Fibroblast of the aortic adventitia (primary cell): Measurements from ENCODE around the gene HS3ST3A1. TPM values are rescaled to one million over a fixed set of nuclear protein-coding genes. Genes with fewer than 3 reads are reported as not detected.
"Not testable (repeated sequence)": the region's sequence is repeated elsewhere in the genome, so short reads cannot be mapped to it uniquely, and the experiment has no call there.

Experiments used
- DNase-seq: peaks from one replicate; pipeline ENCODE4 v3.0.0-alpha.2; 2010; ENCODE audit warnings: low read depth
- H3K4me3 ChIP-seq: 2 replicates; pipeline ENCODE4 v1.5.1; 2011; ENCODE audit warnings: low read depth, mild to moderate bottlenecking, control low read depth, low read length, moderate library complexity
- total RNA-seq: library from RNA; depleted of rRNA; stranded (reverse); fragments of >200 nt; gene quantifications from 2 replicates; pipeline ENCODE4 v1.2.3, GENCODE V29; 2012; ENCODE audit warnings: low replicate concordance
- TF ChIP-seq, protein P1 (sequence below): IDR thresholded peaks from 2 replicates; pipeline ENCODE4 v1.5.1; 2011; ENCODE audit warnings: mild to moderate bottlenecking, low read length, control low read depth, inconsistent platforms; ENCODE audit not compliant: insufficient read depth

HS3ST3A1 gene
- total RNA-seq, 1 donor = 9.2 TPM

- no peak overlapping the region for H3K4me3 ChIP-seq
- DNase-seq = no peak
- TF ChIP-seq, protein P1, sequence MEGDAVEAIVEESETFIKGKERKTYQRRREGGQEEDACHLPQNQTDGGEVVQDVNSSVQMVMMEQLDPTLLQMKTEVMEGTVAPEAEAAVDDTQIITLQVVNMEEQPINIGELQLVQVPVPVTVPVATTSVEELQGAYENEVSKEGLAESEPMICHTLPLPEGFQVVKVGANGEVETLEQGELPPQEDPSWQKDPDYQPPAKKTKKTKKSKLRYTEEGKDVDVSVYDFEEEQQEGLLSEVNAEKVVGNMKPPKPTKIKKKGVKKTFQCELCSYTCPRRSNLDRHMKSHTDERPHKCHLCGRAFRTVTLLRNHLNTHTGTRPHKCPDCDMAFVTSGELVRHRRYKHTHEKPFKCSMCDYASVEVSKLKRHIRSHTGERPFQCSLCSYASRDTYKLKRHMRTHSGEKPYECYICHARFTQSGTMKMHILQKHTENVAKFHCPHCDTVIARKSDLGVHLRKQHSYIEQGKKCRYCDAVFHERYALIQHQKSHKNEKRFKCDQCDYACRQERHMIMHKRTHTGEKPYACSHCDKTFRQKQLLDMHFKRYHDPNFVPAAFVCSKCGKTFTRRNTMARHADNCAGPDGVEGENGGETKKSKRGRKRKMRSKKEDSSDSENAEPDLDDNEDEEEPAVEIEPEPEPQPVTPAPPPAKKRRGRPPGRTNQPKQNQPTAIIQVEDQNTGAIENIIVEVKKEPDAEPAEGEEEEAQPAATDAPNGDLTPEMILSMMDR = no peak
These were observed 98.2 kb downstream of the HS3ST3A1 start for GRCh38 chr17:13503526-13503925.

DNA sequence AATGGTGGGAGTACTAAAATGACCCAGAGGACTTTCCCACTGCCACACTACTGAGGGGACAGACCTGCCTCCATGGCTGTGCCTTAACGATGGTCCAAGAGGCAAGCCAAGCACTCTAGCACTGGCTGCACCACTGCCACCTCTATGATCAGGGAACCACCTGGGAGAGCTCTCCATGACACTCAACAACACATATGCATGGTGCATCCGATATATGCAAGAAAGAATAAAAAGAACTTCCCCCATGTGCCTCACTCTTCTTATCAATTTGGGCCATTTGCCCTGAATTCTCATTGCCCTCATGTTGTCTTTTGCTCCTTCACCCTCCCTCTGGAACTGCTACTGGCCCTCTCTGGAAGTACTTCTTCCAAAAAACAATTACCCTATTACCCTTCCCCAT is 99.5 kb downstream of the HS3ST3A1 start:
- H3K4me3 ChIP-seq = no peak overlapping the region
- TF ChIP-seq, protein P1 = no peak
- no peak for DNase-seq

DNA sequence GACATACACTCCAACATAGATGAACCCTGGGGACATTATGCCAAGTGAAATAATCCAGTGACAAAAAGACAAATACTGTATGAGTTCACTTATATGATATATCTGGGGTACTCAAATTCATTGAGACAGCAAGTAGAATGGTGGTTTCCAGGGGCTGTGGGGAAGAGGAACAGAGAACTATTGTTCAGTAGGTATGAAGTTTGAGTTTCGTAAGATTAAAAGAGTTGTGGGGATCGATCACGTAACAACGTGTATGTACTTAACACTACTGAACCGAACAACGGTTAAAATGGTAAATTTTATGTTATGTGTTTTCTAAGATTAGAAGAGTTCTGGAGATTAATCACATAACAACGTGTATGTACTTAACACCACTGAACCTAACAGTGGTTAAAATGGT is 100.8 kb downstream of the HS3ST3A1 start:
- H3K4me3 ChIP-seq = no peak overlapping the region
- TF ChIP-seq, protein P1 = no peak
- DNase-seq = no peak

- DNase-seq = no peak
- no peak overlapping the region for H3K4me3 ChIP-seq
- TF ChIP-seq, protein P1 = no peak
These were observed 103.5 kb downstream of the HS3ST3A1 start for GRCh38 chr17:13498184-13498583.

DNA sequence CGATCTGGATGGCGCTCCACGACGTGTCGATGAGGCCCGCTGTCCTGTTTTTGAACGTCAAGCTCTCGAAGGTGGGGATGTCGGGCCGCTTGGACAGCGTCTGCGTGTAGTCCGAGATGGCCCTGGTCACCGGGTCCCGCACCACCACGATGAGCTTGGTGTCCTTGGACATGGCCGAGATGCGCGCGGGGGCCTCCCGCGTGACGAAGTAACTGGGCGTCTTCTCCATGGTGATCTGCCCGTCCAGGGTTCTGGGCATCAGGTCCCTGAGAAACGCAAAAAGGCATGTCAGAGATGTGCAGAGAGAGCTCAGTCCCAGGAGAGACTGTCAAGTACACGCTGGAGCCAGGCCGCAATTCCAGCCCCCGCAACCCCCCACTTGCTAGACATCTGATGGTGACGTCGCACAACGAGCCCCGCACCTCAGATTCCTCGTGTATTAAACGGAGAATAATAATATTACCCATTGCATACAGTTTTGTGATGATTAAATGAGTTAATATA is 105.1 kb downstream of the HS3ST3A1 start:
- not testable (repeated sequence) for H3K4me3 ChIP-seq

DNA sequence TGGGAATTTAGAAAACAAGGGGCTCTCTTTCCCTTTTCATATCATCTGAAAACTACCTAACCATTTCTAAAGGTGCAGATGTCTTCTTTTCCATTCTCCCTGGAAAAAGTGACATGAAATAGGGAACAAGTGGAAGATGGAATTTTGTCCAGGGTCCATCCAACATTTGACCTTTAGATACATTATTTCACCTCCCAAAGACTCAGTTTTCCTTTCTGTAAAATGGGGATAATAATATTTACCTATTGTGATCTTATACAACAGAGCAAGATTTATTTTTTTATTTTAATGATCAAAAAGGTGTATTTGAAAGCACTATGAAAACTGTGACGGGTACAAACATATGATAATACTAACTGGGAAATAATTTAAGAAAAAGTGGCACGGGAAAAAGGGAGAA is 106.3 kb downstream of the HS3ST3A1 start:
- TF ChIP-seq, protein P1 = no peak
- DNase-seq = no peak
- no peak overlapping the region for H3K4me3 ChIP-seq

More for the DNA sequence above, 105.1 kb downstream of the HS3ST3A1 start:
- DNase-seq = not testable (repeated sequence)

DNA sequence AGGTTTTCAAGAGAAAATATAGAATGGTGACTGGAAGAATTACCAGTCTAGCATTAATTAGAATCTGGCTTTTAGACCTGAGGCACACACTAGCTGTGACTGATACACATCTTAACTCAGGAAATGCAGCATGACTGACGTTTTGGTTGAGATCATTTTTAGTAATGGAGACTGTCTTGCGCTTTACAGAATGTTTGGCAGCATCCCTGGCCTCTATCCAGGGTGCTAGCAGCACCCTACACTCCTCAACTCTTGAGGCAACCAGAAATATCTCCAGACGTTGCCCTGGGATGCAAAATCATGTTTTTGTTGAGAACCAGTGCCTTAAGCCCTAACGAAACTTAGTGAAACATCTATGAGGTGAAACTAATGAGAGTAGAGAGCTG is 109.0 kb downstream of the HS3ST3A1 start:
- TF ChIP-seq, protein P1 = no peak
- DNase-seq = no peak
- H3K4me3 ChIP-seq = no peak overlapping the region
